Erythroblast (primary cell): ENCODE measurements around the gene EGLN2.

Experiments used
- GATA1 ChIP-seq: IDR thresholded peaks from 2 replicates; pipeline ENCODE4 v1.6.1; 2011; ENCODE audit warnings: low read depth, mild to moderate bottlenecking, control low read depth, low read length, moderate library complexity
- POLR2A ChIP-seq: IDR thresholded peaks from 2 replicates; pipeline ENCODE4 v1.6.1; 2011; ENCODE audit warnings: mild to moderate bottlenecking, low read length

- TF ChIP-seq GATA1 (no peak), POLR2A (no peak)
Measured at GRCh38 chr19:40762754-40763470, 36.1 kb upstream of the EGLN2 start.
